Suprapubic skin (tissue), 4 donors: ENCODE measurements around the gene HMGN4. TPM values are rescaled to one million over a fixed set of nuclear protein-coding genes. Genes with fewer than 3 reads are reported as not detected.

Source experiments
- DNase-seq, 2 donors: peaks; one replicate each; pipeline ENCODE4 v3.0.0-alpha.2; 2019; ENCODE audit warnings: low spot score in 2 of 2
- H3K27ac ChIP-seq: fragments of 200-600 bp; sonication (generic); one replicate; pipeline ENCODE4 v1.5.1; 2019
- H3K27me3 ChIP-seq: fragments of 200-600 bp; sonication (generic); one replicate; pipeline ENCODE4 v1.5.1; 2019
- H3K36me3 ChIP-seq: fragments of 200-600 bp; sonication (generic); one replicate; pipeline ENCODE4 v1.5.1; 2019
- H3K4me1 ChIP-seq: fragments of 200-600 bp; sonication (generic); one replicate; pipeline ENCODE4 v1.5.1; 2019
- H3K4me3 ChIP-seq: fragments of 200-600 bp; sonication (generic); one replicate; pipeline ENCODE4 v1.5.1; 2019; ENCODE audit warnings: mild to moderate bottlenecking
- H3K9me3 ChIP-seq: fragments of 200-600 bp; sonication (generic); one replicate; pipeline ENCODE4 v1.5.1; 2019
- EP300 ChIP-seq: sonication (generic); formaldehyde crosslinking; IDR thresholded peaks from one replicate; pipeline ENCODE4 v1.6.1; 2017; ENCODE audit warnings: antibody characterized with exemption
- POLR2A ChIP-seq, 2 donors: fragments of 450-650 bp; IDR thresholded peaks; one replicate each; pipeline ENCODE4 v1.6.1; 2017; ENCODE audit warnings: antibody characterized with exemption in 2 of 2, mild to moderate bottlenecking in 2 of 2, moderate library complexity in 2 of 2
- POLR2AphosphoS5 ChIP-seq, 3 donors: sonication (generic); formaldehyde crosslinking; IDR thresholded peaks; one replicate each; pipeline ENCODE4 v1.6.1; 2017; ENCODE audit warnings: antibody characterized with exemption in 3 of 3
- WGBS: methylation state at CpG from one replicate; pipeline ENCODE4 v1.1.5; 2018; 5-methylcytosine and 5-hydroxymethylcytosine counted together
- total RNA-seq, 4 donors: library from RNA; depleted of rRNA; stranded (reverse); fragments of >200 nt; gene quantifications; one replicate each; pipeline ENCODE4 v1.1.0, GENCODE V29; 2016
- TF ChIP-seq, protein P1 (sequence below), 2 donors: fragments of 200-600 bp in 1 of 2; fragments of 450-650 bp in 1 of 2; sonication (generic) in 1 of 2; IDR thresholded peaks; one replicate each; pipeline ENCODE4 v1.5.1; 2016 to 2019; ENCODE audit warnings: antibody characterized with exemption in 2 of 2, mild to moderate bottlenecking in 1 of 2, moderate library complexity in 1 of 2

The HMGN4 gene
- total RNA-seq, 4 donors from 2014 or later: 25.2 to 48.5 (median 34.5) TPM

DNA sequence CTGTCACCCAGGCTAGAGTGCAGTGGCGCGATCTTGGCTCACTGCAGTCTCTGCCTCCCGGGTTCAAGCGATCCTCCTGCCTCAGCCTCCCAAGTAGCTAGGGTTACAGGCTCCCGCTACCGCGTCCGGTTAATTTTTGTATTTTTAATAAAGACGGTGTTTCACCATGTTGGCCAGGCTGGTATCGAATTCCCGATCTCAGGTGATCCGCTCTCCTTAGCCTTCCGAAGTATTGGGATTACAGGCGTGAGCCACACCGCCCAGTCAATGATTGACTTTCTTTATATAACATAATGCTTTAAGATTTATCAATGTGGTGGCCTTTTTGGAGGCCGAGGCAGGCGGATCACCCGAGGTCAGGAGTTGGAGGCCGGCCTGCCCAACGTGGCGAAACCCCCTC is 50.8 kb downstream of the HMGN4 start:
- no peaks in the 10 kb centered on the region for H3K36me3 ChIP-seq
- no peak overlapping the region for H3K4me3 ChIP-seq
- H3K27me3 ChIP-seq: peaks cover 51% of the 10 kb centered on the region
- TF ChIP-seq POLR2AphosphoS5 (IDR thresholded peaks at IDR 0.05) (no peak), EP300 (no peak)
- TF ChIP-seq, protein P1, sequence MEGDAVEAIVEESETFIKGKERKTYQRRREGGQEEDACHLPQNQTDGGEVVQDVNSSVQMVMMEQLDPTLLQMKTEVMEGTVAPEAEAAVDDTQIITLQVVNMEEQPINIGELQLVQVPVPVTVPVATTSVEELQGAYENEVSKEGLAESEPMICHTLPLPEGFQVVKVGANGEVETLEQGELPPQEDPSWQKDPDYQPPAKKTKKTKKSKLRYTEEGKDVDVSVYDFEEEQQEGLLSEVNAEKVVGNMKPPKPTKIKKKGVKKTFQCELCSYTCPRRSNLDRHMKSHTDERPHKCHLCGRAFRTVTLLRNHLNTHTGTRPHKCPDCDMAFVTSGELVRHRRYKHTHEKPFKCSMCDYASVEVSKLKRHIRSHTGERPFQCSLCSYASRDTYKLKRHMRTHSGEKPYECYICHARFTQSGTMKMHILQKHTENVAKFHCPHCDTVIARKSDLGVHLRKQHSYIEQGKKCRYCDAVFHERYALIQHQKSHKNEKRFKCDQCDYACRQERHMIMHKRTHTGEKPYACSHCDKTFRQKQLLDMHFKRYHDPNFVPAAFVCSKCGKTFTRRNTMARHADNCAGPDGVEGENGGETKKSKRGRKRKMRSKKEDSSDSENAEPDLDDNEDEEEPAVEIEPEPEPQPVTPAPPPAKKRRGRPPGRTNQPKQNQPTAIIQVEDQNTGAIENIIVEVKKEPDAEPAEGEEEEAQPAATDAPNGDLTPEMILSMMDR (IDR thresholded peaks at IDR 0.05): no peak
- H3K27ac ChIP-seq: no peak overlapping the region
- WGBS: 95% methylated on average over 21 of the region's 21 CpGs
- DNase-seq: no peak
- no peaks in the 10 kb centered on the region for H3K9me3 ChIP-seq
- H3K4me1 ChIP-seq: no peaks in the 10 kb centered on the region

DNA sequence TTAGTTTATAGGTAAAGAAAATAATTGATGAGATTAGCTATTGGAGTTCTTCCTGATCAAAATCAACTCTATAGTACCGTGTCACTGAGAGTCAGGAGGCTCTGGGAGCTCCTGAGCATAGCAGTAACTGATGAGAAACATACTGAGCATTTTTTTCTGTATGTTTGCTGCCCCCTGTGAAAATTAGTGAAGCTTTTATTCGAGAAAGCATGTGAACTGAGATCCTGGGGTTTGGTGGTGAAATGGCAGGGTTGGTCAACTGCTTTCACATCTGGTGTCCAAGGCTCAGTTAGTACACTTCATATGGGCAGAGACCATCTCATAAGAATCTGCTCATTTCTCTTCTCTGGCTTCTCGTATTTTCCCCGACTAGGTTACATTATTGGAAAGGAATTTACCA is 54.5 kb downstream of the HMGN4 start:
- Histone ChIP-seq H3K27ac (no peak overlapping the region), H3K27me3 (peaks cover 36% of the 10 kb centered on the region), H3K4me1 (peaks cover 18% of the 10 kb centered on the region), H3K9me3 (no peaks in the 10 kb centered on the region), H3K4me3 (no peak overlapping the region), H3K36me3 (no peaks in the 10 kb centered on the region)
- 53% methylated on average over 4 of the region's 4 CpGs for WGBS
- no peak for TF ChIP-seq POLR2AphosphoS5 (IDR thresholded peaks at IDR 0.05)
- TF ChIP-seq POLR2A (IDR thresholded peaks at IDR 0.05): no peak
- DNase-seq: no peak

DNA sequence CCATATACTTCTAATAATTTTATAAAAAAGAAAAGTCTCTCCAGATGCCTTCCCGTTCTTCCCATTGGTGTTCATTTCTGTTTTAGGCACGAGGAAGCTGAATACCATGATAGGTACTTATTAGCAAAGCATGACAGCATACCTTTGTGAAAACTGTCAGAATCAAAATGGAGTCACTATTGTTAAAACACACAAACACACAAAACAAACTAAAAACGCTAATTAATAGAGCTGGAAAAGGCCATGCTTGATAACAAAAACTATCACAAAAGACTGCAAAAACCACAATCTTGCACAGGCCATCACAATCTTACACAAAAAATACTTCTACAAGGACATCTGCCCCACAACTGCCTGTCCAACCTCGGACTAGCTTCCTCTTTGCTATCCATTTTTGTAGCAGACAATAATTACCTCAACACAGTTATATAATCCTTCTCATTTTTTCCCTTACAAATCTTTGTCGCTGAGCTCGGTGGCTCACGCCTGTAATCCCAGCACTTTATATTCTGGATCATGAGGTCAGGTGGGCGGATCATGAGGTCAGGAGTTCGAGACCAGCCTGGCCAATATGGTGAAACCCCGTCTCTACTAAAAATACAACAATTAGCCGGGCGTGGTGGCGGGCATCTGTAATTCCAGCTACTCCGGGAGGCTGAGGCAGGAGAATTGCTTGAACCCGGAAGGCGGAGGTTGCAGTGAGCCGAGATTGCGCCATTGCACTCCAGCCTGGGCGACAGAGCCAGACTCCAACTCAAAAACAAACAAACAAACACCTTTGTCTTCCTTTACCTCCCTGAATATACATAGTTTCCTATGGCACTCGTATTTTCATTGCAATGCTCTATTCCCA is 55.3 kb downstream of the HMGN4 start:
- 38% methylated on average over 20 of the region's 20 CpGs for WGBS
- H3K4me3 ChIP-seq: no peak overlapping the region
- DNase-seq: no peak
- peaks cover 23% of the 10 kb centered on the region for H3K4me1 ChIP-seq
- H3K27me3 ChIP-seq: peaks cover 36% of the 10 kb centered on the region
- no peak overlapping the region for H3K27ac ChIP-seq
- no peak for TF ChIP-seq POLR2A (IDR thresholded peaks at IDR 0.05)
- TF ChIP-seq, protein P1 (IDR thresholded peaks at IDR 0.05): no peak
- TF ChIP-seq POLR2AphosphoS5 (IDR thresholded peaks at IDR 0.05): no peak
- TF ChIP-seq EP300: no peak
- H3K9me3 ChIP-seq: no peaks in the 10 kb centered on the region
- H3K36me3 ChIP-seq: peaks cover 6% of the 10 kb centered on the region

DNA sequence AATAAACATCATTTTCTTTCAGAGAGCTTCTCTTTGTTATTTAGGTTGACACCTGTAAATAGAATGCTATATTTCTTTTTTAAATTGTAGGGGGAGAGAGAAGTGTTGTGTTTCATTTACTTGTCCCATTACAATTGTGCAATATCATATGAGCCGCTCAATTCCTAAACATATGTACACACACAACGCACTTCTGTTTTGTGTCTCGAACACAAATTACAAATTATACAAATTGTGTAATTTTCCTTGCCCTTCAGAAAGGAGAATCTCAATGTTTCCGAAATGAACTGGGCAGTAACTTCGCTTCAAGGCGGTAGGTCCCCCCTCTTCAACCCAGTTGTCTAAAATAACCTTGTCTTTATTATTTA is 55.9 kb downstream of the HMGN4 start:
- DNase-seq: no peak
- WGBS: 34% methylated on average over 6 of the region's 6 CpGs
- Histone ChIP-seq H3K36me3 (peaks cover 12% of the 10 kb centered on the region), H3K27me3 (peaks cover 36% of the 10 kb centered on the region), H3K4me3 (no peak overlapping the region), H3K27ac (no peak overlapping the region), H3K4me1 (peaks cover 23% of the 10 kb centered on the region), H3K9me3 (no peaks in the 10 kb centered on the region)
- TF ChIP-seq POLR2A (IDR thresholded peaks at IDR 0.05): no peak
- TF ChIP-seq, protein P1 (IDR thresholded peaks at IDR 0.05): no peak
- no peak for TF ChIP-seq POLR2AphosphoS5 (IDR thresholded peaks at IDR 0.05)
- no peak for TF ChIP-seq EP300

DNA sequence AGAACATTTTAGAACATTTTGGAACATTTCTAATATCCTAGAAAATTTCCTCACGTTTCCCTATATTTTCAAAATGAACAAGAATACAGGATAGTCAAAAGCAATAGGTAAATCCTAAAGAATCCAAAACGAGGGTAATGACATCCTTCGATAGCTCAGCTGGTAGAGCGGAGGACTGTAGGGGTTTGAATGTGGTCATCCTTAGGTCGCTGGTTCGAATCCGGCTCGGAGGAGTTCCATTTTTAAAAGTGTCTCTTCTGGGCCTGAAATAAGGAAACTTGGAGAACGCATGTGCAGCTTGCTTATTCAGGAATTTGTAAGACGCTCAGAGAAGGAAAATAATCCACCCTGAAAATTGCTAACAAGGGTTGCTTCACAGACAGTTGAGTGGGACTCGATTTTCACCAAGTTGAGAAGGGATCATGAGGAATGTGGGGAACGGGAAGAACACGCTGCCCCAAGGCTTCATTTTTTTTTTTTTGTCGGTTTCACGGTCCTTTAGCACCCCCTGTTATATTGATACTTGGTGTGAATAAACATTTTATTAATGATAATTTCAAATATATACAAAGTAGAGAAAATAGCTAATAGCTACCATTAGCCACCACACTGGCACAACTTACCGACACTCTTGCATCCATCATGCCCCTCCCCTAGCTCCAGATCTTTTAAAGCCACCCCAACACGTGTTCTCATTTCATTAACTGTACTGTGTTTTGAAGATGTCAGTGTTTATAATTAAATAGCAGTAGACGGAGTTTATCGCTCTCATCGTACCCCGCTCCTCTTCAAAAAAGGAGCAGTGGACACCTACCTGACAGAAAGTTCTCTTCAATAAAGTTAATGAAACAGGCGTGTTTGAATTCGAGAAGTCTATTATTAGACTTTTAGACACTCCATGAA is 56.8 kb downstream of the HMGN4 start:
- 21% methylated on average over 23 of the region's 23 CpGs for WGBS
- H3K4me3 ChIP-seq: peak overlapping the region; percentile 93
- peaks cover 36% of the 10 kb centered on the region for H3K27me3 ChIP-seq
- H3K9me3 ChIP-seq: no peaks in the 10 kb centered on the region
- H3K4me1 ChIP-seq: peaks cover 23% of the 10 kb centered on the region
- no peak for DNase-seq
- H3K36me3 ChIP-seq: peaks cover 18% of the 10 kb centered on the region
- TF ChIP-seq POLR2AphosphoS5 (IDR thresholded peaks at IDR 0.05) (no peak), POLR2A (IDR thresholded peaks at IDR 0.05) (no peak), EP300 (no peak)
- TF ChIP-seq, protein P1 (IDR thresholded peaks at IDR 0.05): no peak
- H3K27ac ChIP-seq: no peak overlapping the region
